HG02642 (cell line): ENCODE data around the gene KDM2A.

Experiments
- ATAC-seq: cut with Tn5 transposase; IDR thresholded peaks from one replicate; pipeline ENCODE4 v1.9.1; 2021; ENCODE audit warnings: mild to moderate bottlenecking; ENCODE audit not compliant: unreplicated experiment, poor library complexity

KDM2A gene

DNA sequence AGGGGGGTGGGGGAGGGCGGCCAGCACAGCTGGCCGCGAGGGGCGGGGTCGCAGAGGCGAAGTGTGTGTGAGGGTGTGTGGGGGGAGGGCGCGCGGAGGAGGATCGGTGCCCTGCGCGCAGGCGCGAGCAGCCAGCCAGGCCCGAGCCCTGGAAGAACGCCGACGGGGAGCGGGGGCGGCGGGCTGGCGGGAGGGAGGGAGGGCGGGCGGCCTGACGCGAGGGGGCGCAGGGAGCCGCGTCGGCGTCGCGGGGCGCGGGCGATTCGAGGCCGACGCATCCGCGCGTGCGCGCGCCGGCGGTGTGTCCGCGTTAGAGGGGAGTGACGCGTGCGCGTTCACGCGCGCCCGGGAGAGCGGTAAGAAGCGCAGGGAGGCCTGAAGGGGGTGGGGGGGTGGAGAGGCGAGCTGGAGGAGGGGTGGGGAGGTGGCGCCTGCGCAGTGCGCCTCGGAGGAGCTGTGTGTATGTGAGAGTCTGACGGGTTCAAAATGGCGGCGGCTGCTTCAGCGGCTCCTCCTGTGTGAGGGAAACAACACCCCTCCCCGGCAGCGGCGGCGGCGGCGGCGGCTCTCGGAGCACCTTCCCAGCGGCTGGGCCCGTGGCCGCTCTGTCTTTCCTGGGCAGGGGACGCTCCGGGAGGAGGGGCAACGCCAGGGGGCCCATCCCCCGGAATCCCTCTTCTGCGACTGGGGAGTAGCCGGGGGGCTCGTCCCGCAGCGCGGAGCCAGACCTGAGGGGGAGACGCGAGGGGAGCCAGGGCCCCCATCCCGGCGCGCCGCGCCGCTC is at the start of gene KDM2A:
TSS of gene KDM2A (plus strand) at position 463 of the 784 bp plus-strand sequence. CDS start 2,054 bp downstream, outside the sequence.
- peak; percentile 73 for ATAC-seq

DNA sequence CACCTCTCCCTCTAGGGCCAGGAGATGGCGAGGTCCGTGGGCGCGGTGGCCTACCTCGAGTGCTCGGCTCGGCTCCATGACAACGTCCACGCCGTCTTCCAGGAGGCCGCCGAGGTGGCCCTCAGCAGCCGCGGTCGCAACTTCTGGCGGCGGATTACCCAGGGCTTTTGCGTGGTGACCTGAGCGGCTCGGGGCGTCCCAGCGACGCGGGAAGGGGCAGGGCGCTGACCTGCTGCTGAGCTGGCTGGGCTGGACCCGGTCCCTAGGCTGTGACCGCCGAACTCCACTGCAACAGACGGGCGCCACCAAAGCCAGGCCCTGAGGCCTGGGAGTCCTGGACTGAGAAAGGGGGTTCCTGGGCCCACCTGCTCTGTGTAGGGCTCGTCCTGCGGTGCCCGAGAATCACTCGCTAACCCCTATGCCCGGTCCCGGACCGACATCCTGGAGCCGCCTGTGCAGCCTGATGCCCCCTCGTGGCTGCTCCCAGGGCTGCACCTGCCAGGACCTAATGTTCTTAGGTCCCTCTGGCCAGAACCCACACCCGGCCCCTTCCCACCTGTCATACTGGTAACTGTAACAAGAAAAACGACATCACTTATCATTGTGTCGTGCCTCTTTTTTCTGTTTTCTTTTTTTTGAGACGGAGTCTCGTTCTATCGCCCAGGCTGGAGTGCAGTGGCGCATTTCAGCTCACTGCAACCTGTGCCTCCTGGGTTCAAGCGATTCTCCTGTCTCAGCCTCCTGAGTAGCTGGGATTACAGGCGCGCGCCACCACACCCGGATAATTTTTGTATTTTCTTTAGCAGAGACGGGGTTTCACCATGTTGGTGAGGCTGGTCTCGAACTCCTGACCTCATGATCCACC is 47.4 kb upstream of the KDM2A start:
- ATAC-seq = no peak

DNA sequence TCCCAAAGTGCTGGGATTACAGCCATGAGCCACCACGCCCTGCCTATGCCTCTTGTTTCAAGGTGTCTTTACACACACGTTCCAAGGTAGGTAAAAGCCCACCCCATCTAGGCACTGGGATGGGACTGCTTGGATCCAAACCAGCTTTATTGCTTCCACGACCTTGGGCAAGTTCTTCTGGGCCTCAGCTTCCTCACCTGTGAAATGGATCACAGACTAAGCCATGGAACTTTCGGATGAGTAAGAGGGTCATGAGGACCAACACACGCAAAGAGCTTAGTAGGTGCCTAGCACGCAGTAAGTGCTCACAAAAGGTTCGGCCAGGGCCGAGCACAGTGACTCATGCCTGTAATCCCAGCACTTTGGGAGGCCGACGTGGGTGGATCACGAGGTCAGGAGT is 46.8 kb upstream of the KDM2A start:
- no peak for ATAC-seq

DNA sequence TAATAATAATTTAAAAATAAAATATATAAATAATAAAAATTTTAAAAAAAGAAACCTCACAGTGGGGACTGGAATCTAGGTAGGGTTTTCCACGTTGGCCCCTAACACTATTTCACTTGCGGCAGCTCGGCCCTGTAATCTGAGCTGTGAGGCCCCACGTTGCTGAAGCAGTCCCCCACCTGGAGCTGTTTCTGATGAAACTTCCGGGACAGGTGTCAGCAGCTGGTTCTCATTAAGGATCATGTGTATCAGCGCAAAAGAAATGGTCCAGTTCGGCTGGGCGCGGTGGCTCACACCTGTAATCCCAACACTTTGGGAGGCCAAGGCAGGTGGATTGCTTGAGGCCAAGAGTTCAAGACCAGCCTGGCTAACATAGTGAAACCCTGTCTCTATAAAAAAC is 45.2 kb upstream of the KDM2A start:
- ATAC-seq = no peak

DNA sequence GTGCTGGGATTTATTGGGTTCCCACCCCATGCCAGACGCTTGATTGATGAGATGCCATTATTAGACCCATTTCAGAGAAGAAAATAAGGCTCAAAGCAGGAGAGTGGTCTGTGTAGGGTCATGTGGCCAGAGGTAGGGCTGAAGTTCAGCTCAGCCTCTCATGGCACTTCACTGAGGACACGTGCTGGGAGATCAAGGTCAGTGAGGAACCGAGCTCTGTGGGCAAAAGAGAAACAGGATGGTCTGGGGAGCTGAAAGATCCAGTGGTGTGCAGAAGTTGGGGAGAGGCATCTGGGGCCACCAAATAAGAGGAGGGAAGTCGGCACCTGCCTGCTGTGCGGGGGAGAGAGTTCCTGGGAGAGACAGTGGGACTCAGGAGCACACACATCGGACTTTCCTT is 42.9 kb upstream of the KDM2A start:
- ATAC-seq = no peak

DNA sequence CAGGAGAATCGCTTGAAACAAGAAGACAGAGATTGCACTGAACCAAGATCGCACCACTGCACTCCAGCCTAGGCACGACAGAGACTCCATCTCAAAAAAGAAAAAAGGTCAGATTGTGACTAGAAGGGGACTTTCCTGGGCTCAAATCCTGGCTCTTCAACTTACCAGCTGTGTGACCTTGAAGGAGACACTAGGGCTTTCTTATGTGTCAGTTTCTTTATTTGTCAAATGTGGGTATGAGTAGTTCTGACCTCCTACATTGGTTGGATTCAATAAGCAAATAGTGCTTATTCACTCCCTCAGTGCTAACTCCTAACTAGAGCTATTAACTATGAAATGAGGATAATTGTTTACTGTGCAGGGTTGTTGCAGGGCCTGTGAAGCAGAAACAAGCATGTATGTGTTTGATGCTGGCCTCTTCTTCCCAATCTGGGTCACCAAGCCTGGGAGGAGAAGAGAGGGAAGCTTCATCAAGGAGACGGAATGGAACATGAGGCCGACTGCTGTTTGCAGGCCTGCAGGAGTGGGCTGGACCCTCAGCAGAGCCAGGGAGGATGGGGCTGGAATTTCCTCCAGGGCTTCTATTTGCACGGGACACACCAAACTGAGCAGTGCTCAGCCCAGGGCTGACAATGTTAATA is 39.9 kb upstream of the KDM2A start:
- no peak for ATAC-seq

DNA sequence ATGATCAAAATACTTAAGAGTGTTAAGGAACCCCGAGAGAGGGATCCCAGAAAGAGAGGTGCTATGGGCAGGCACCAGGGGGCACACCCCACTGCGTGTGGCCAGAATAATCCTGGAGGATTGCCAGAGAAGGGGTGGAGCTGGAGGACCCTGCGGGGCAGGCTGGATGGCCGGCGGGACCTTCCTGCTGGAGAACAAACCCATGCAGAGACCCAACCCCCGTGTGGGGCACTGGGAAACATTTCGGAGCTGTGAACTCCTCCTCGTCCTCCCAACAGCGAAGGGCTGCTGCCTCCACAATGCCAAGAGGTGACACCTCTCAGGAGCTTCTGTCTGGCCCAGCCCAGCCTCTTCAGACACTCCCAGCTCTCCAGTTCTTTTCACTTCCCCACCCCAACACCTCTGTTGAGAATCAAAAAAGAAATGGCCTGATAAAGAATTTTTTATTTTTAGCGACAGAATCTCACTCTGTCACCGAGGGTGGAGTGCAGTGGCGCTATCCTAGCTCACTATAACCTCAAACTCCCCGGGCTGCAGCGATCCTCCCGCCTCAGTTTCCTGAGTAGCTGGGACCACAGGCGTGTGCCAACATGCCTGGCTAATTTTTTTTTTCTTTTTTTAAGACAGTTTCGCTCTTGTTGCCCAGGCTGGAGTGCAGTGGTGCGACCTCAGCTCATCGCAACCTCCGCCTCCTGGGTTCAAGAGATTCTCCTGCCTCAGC is 36.8 kb upstream of the KDM2A start:
- ATAC-seq = no peak

DNA sequence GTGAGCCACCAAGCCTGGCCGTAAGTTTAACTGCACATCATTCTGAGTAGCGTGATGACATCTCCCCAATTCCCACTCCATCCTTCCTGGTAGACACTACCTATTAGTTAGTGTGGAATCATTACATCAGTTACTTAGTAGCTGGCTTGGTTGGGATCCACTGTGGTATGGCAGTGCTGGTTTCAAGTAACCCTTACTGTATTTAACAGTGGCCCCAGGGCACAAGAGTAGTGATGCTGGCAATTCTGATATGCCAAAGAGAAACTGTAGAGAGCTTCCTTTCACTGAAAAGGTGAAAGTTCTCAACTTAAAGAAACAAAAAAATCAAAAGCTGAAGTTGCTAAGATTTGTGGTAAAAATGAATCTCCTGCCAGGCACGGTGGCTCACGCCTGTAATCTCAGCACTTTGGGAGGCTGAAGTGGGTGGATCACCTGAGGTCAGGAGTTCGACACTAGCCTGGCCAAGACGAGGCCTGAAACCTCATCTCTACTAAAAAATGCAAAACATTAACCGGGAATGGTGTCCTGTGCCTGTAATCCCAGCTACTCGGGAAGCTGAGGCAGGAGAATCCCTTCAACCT is 35.2 kb upstream of the KDM2A start:
- ATAC-seq = no peak

DNA sequence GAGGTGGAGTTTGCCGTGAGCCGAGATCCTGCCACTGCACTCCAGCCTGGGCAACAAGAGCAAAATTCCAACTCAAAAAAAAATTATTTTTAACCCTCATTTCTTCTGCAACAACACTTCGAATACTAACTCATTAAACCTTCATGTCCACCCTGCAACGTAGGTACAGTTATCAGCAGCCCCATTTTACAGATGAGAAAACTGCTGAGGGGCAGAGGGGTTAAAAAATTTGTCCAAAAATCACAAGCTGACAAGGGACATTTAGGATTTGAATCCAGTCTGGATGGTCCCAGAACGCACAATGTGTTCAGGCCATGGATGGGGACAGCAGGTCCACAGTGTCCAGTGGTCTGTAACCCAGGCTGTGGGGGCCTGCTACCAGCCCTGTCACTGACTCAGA is 33.4 kb upstream of the KDM2A start:
- ATAC-seq = no peak

DNA sequence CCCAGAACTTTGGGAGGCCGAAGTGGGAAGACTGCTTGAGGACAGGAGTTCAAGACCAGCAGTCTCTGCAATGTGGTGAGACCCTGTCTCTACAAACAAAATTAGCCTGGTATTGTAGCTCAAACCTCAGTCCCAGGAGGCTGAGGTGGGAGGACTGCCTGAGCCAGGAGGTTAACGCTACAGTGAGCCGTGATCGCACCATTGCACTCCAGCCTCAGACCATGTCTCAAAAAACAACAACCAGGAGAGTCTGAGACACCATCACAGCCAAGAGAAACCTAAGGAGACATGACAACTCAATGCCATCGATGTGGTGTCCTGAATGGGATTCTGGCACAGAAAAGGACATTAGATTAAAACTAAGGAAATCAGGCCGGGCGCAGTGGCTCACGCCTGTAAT is 28.3 kb upstream of the KDM2A start:
- ATAC-seq = no peak

DNA sequence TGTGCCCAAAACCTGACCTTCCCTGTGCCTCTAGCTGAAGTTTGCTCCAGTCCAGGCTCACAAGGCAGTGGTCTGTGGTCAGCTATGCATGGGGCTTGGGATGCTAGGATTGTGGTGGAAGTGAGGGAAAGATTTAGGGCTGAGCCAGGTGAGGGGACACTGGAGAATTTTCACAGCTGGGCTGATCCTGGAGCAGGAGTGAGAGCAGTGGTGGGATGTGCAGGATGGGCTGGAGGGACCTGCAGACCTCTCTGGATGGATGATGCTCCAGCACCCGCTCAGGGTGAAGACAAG is 23.9 kb upstream of the KDM2A start:
- ATAC-seq = no peak

DNA sequence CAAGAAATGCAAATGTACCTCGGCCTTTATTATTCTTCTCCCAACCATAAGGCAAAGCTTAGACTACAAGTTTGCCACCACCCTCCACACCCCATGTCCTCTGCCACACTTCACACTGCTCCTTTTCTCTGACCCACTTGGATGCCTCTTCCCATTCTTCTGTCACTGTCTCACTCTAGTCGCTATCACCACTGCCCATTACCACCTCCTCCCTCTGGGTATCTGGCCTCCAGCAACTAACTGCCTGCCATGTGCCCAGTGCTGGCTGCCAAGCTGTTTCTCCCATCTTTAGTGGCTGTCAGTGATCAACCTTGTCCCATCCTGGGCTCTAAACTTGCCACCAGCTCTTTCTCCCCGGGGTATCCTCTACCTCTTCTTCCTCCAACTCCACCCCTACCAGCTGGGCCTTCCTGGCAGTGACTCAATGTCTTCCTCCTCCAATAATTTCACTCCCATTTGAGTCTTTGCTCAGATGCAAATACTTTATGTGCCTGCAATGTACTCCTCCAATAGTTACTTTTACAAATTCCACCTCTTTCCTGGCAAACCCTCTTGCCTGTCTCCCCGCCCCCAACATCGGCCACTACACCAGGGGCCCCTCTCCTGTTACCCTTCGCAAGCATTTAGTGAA is 20.1 kb upstream of the KDM2A start:
- no peak for ATAC-seq

DNA sequence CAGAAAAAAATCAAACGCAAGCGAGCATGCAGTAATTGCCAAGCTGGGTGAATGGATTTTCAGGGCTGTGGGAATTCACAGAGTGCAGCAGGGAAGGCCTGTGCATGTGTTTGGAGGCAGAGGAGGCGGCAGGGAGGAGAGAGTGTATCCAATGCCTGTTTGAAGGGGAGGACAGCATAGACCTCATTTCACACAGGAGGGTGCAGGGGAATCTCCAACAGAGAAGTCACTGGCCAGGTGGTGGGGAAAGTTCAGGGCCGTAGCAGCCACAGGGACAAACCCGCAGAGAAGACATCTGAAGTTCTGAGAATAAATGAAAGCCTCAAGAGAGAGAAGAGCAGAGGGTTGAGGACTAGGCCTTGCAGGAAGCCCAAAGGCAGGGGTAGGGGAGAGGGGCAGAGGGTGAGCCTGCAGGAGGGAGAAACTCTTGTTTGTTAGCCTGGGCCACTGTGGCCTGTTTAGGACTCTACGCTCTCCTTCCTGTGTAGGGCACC is 19.2 kb upstream of the KDM2A start:
- no peak for ATAC-seq

DNA sequence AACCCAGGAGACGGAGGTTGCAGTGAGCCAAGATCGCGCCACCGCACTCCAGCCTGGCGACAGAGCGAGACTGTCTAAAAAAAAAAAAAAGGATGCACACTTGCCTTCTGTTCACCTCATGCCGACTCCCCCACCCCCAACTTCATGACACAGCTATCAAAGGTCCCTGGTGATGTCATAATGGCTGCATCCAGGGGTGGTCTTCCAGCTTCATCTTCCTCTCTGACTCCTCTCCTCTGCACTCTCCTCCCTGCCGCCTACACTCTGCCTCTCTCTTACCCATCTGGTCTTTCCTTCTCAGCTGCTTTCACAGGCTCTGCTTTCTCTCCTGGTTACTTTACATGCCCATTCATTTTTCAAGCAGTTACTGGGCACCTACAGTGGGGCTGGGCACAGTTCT is 16.4 kb upstream of the KDM2A start:
- no peak for ATAC-seq

DNA sequence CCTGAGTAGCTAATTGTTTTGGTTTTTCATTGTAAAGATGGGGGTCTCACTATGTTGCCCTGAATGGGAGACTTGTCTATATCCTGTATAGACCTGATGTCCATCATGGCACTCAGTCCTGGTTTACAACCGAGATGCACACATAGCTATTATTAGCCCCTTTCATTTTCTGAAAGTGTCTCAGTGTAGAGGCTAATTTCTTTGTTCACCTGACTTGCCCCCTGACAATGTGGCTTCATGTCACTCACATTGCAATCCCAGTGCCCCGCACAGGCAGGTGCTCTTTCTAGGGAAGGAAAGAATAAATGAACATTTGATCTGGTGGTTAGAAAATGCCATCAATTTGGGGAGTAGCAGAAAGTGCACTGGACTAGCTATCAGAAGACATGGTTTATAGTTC is 13.1 kb upstream of the KDM2A start:
- ATAC-seq = no peak

DNA sequence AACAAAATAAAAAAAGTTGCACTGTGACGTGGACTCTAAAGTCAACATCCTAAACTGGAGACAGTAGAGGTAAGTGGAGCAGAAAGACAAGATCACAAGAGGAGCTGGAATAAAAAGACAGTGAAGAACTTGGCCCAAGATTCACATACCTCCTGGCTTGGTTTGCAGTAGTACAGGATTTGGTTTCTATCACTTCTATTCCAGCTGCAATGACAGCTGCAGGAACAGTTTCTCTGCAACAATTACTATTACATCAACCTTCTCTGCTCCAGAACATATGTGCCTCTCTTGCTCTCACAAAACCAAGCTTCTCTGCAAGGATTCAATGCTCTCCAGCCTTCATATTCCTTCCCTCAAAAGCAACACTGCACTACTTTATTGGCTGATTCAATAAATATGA is 7.8 kb upstream of the KDM2A start:
- ATAC-seq = no peak

DNA sequence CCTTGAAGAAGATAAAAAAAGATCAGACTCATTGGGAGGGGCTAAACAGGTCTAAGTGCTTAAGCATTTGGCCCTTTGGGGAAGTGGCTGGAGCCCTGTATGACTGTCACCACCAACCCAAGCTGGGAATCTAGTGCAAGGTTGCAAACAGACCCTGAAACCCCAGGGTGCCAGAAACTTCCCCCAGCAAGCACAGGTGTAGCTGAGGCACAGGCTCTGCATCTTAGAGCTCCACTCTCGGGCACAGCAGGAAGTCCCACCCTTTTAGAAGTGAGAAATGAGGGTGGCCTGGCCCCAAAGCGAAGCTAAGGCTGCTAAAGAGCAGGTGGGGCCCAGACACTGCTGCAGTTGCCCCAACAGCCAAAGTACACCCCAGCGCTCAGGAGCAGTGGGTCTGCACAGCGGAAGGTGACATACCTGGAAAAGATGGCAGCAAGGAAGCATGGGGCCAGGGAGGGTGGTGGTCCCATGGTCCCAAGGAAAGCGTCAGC is 5.8 kb upstream of the KDM2A start:
- peak; percentile 50 for ATAC-seq

DNA sequence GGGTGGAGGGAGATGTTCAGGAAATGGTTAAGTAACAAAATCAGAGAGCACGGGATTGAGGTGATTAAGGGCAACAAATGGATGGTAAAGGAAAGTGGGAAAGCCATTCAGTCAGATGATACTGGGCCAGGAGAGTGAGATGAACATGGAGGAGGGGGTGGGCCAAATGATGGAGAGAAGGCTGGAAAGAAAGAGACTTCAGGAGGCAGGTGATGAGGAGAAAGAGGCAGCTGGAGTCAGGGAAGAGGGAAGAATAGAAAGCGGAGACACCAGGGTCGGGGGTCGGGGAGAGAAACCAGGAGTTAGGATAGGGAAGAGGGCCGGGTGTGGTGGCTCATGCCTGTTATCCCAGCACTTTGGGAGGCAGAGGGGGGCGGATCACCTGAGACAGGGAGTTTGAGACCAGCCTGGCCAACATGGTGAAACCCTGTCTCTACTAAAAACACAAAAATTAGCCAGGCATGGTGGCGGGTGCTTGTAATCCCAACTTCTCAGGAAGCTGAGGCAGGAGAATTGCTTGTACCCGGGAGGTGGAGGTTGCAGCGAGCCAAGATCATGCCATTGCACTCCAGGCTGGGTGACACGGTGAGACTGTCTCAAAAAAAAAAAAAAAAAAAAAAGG is 4.7 kb upstream of the KDM2A start:
- no peak for ATAC-seq

DNA sequence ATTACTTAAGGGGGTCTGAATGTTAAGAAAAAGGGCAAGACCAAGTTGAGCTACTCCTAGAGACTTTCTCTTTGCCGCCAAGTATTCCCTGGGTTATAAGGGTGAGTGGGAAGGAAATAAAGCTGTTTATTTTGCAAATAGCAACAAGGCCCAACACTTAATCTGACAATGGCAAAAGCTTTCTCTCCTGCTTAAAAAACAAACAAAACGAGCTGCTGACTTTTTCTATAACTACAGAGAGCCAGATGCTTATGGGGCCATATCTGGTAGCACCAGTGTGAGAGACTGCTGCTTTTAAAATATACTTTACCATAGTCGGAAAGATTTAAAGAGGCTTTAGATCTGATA is 2.3 kb upstream of the KDM2A start:
- ATAC-seq = no peak
